SK-N-SH (cell line): ENCODE results near the gene SRGAP1.

Experiments used
- CHD2 ChIP-seq: fragments of 150-350 bp; IDR thresholded peaks from 2 replicates; pipeline ENCODE4 v1.6.1; 2018; ENCODE audit warnings: low read length; ENCODE audit not compliant: partially characterized antibody
- CTCF ChIP-seq: fragments of 200-600 bp; sonication (generic); IDR thresholded peaks from 2 replicates; pipeline ENCODE4 v1.6.1; 2017; ENCODE audit warnings: antibody characterized with exemption, mild to moderate bottlenecking, moderate library complexity
- EP300 ChIP-seq, 2 experiments: IDR thresholded peaks; 2 replicates each; pipeline versions ENCODE4 v1.4.0 to v1.6.1; 2012; ENCODE audit warnings: borderline replicate concordance in 1 of 2, low read depth in 1 of 2, low read length in 1 of 2
- GABPA ChIP-seq: IDR thresholded peaks from 2 replicates; pipeline ENCODE4 v1.4.0; 2012; ENCODE audit warnings: low read depth, mild to moderate bottlenecking
- JUND ChIP-seq: IDR thresholded peaks from 2 replicates; pipeline ENCODE4 v1.4.0; 2012
- MAX ChIP-seq: IDR thresholded peaks from 2 replicates; pipeline ENCODE4 v1.4.0; 2012; ENCODE audit warnings: low read depth
- PBX3 ChIP-seq: IDR thresholded peaks from 2 replicates; pipeline ENCODE4; 2012
- POLR2AphosphoS5 ChIP-seq: IDR thresholded peaks from 2 replicates; pipeline ENCODE4 v1.6.1; 2012; ENCODE audit warnings: low read depth, low read length
- RAD21 ChIP-seq: IDR thresholded peaks from 2 replicates; pipeline ENCODE4 v1.6.1; 2012; ENCODE audit warnings: mild to moderate bottlenecking, low read length
- RCOR1 ChIP-seq: fragments of 150-350 bp; IDR thresholded peaks from 2 replicates; pipeline ENCODE4 v1.6.1; 2017; ENCODE audit warnings: antibody characterized with exemption, low read length
- RFX5 ChIP-seq: IDR thresholded peaks from 2 replicates; pipeline ENCODE4 v1.6.1; 2012; ENCODE audit warnings: mild to moderate bottlenecking, improper control_type of control experiment, low read length
- TEAD4 ChIP-seq: IDR thresholded peaks from 2 replicates; pipeline ENCODE4 v1.4.0; 2012; ENCODE audit warnings: mild to moderate bottlenecking, borderline replicate concordance; ENCODE audit not compliant: insufficient read depth
- ZBTB33 ChIP-seq: IDR thresholded peaks from 2 replicates; pipeline ENCODE4 v1.4.0; 2012; ENCODE audit warnings: low read depth, borderline replicate concordance

- no peak for TF ChIP-seq RAD21
- no peak for TF ChIP-seq CTCF
- no peak for TF ChIP-seq GABPA
- no peak for TF ChIP-seq RCOR1
- no peak for TF ChIP-seq POLR2AphosphoS5
- no peak for TF ChIP-seq JUND
- no peak for TF ChIP-seq EP300 (IDR thresholded peaks at IDR 0.05; ENCODE audit: borderline replicate concordance in 1 of 2, low read depth in 1 of 2, low read length in 1 of 2)
- TF ChIP-seq ZBTB33, result no peak
- no peak for TF ChIP-seq RFX5
- no peak for TF ChIP-seq CHD2
- TF ChIP-seq MAX, result no peak
- TF ChIP-seq TEAD4, result no peak
- no peak for TF ChIP-seq PBX3
Observed at GRCh38 chr12:63948211-63948610, 103.7 kb downstream of the SRGAP1 start.
